ENCODE results near the gene NEMP2.
A peak's percentile ranks its signal among the peaks of the same experiment; 100 is the strongest.

The NEMP2 gene

GRCh38 chr2:190482451-190482850 is 52.1 kb downstream of the NEMP2 start:
- no peak for DNase-seq

GRCh38 chr2:190481339-190481738 is 53.2 kb downstream of the NEMP2 start:
- POLR2A ChIA-PET: no interaction called here
- H3K27me3 ChIP-seq (replicated peaks in 2 of 5; ENCODE audit: control insufficient read depth in 4 of 5, insufficient read depth in 5 of 5, low read length in 4 of 5): no peaks in the 10 kb centered on the region
- H3K4me1 ChIP-seq (ENCODE audit: control extremely low read depth in 1 of 4, control insufficient read depth in 4 of 4, insufficient read depth in 4 of 4, low read length in 3 of 4): no peaks in the 10 kb centered on the region
- no peaks in the 10 kb centered on the region for H3K9me3 ChIP-seq (ENCODE audit: control extremely low read depth in 1 of 5, control insufficient read depth in 4 of 5, insufficient read depth in 2 of 5, low read depth in 1 of 5, low read length in 4 of 5)
- CTCF ChIA-PET: interaction anchor here (0.7 to 2.2 kb wide), 7 partner anchors 9 to 101 kb away, joined by 3 to 6 read pairs (median 5); no protein-coding TSS in a partner anchor
- no peak for DNase-seq
- H3K36me3 ChIP-seq (ENCODE audit: control insufficient read depth in 4 of 4, insufficient read depth in 4 of 4, low read length in 3 of 4): peaks cover 5 to 13% (median 7%) of the 10 kb centered on the region in 4 experiments
- no peak overlapping the region for H3K27ac ChIP-seq (ENCODE audit: insufficient read depth in 1 of 2, low read depth in 1 of 2, low read length in 2 of 2, poor library complexity in 1 of 2, severe bottlenecking in 2 of 2)
- WGBS (ENCODE audit: insufficient coverage): 100% methylated on average over 1 of the region's 2 CpGs
- no peak overlapping the region for H3K4me3 ChIP-seq (ENCODE audit: control insufficient read depth in 1 of 7, extremely low read depth in 1 of 7, insufficient read depth in 4 of 7, low read depth in 2 of 7, low read length in 6 of 7)

More at GRCh38 chr2:190482451-190482850, 52.1 kb downstream of the NEMP2 start:
- CTCF ChIA-PET: interaction anchor here (0.6 to 1.2 kb wide), 2 partner anchors 89 to 401 kb away, joined by 3 read pairs; no protein-coding TSS in a partner anchor
- POLR2A ChIA-PET: no interaction called here
- H3K9me3 ChIP-seq (ENCODE audit: control extremely low read depth in 1 of 5, control insufficient read depth in 4 of 5, insufficient read depth in 2 of 5, low read depth in 1 of 5, low read length in 4 of 5): no peaks in the 10 kb centered on the region
- no peak overlapping the region for H3K27ac ChIP-seq (ENCODE audit: insufficient read depth in 1 of 2, low read depth in 1 of 2, low read length in 2 of 2, poor library complexity in 1 of 2, severe bottlenecking in 2 of 2)
- no peak overlapping the region for H3K4me3 ChIP-seq (ENCODE audit: control insufficient read depth in 1 of 7, extremely low read depth in 1 of 7, insufficient read depth in 4 of 7, low read depth in 2 of 7, low read length in 6 of 7)
- H3K27me3 ChIP-seq (replicated peaks in 2 of 5; ENCODE audit: control insufficient read depth in 4 of 5, insufficient read depth in 5 of 5, low read length in 4 of 5): no peaks in the 10 kb centered on the region
- no peaks in the 10 kb centered on the region for H3K4me1 ChIP-seq (ENCODE audit: control extremely low read depth in 1 of 4, control insufficient read depth in 4 of 4, insufficient read depth in 4 of 4, low read length in 3 of 4)
- H3K36me3 ChIP-seq (ENCODE audit: control insufficient read depth in 4 of 4, insufficient read depth in 4 of 4, low read length in 3 of 4): peaks cover 5 to 16% (median 7%) of the 10 kb centered on the region in 4 experiments

- ChIA-PET POLR2A (no interaction called here), CTCF (interaction anchor here (1.6 kb wide), 1 partner anchor 8 kb away, joined by 4 read pairs; no protein-coding TSS in a partner anchor)
- Histone ChIP-seq H3K36me3 (ENCODE audit: control insufficient read depth in 4 of 4, insufficient read depth in 4 of 4, low read length in 3 of 4) (peaks cover 4 to 10% (median 6%) of the 10 kb centered on the region in 4 experiments), H3K9me3 (ENCODE audit: control extremely low read depth in 1 of 5, control insufficient read depth in 4 of 5, insufficient read depth in 2 of 5, low read depth in 1 of 5, low read length in 4 of 5) (no peaks in the 10 kb centered on the region), H3K27ac (ENCODE audit: insufficient read depth in 1 of 2, low read depth in 1 of 2, low read length in 2 of 2, poor library complexity in 1 of 2, severe bottlenecking in 2 of 2) (no peak overlapping the region), H3K4me1 (ENCODE audit: control extremely low read depth in 1 of 4, control insufficient read depth in 4 of 4, insufficient read depth in 4 of 4, low read length in 3 of 4) (no peaks in the 10 kb centered on the region), H3K4me3 (ENCODE audit: control insufficient read depth in 1 of 7, extremely low read depth in 1 of 7, insufficient read depth in 4 of 7, low read depth in 2 of 7, low read length in 6 of 7) (no peak overlapping the region), H3K27me3 (replicated peaks in 2 of 5; ENCODE audit: control insufficient read depth in 4 of 5, insufficient read depth in 5 of 5, low read length in 4 of 5) (no peaks in the 10 kb centered on the region)
- DNase-seq: peak in 1 of 3 donors; percentile 34
- 67% methylated on average over 1 of the region's 3 CpGs for WGBS (ENCODE audit: insufficient coverage)
Measured at GRCh38 chr2:190478572-190479195, 55.8 kb downstream of the NEMP2 start.

GRCh38 chr2:190477661-190478454 is 56.7 kb downstream of the NEMP2 start:
- no peak overlapping the region for H3K4me3 ChIP-seq (ENCODE audit: control insufficient read depth in 1 of 7, extremely low read depth in 1 of 7, insufficient read depth in 4 of 7, low read depth in 2 of 7, low read length in 6 of 7)
- DNase-seq: peak in 2 of 3 donors; percentile 37 to 61
- CTCF ChIA-PET: interaction anchor here (0.8 to 1.6 kb wide), 2 partner anchors 8 to 93 kb away, joined by 4 read pairs; no protein-coding TSS in a partner anchor
- 100% methylated on average over 2 of the region's 4 CpGs for WGBS (ENCODE audit: insufficient coverage)
- H3K27ac ChIP-seq (ENCODE audit: insufficient read depth in 1 of 2, low read depth in 1 of 2, low read length in 2 of 2, poor library complexity in 1 of 2, severe bottlenecking in 2 of 2): no peak overlapping the region
- no peaks in the 10 kb centered on the region for H3K27me3 ChIP-seq (replicated peaks in 2 of 5; ENCODE audit: control insufficient read depth in 4 of 5, insufficient read depth in 5 of 5, low read length in 4 of 5)
- H3K4me1 ChIP-seq (ENCODE audit: control extremely low read depth in 1 of 4, control insufficient read depth in 4 of 4, insufficient read depth in 4 of 4, low read length in 3 of 4): no peaks in the 10 kb centered on the region
- H3K36me3 ChIP-seq (ENCODE audit: control insufficient read depth in 4 of 4, insufficient read depth in 4 of 4, low read length in 3 of 4): peaks cover 4 to 10% (median 6%) of the 10 kb centered on the region in 4 experiments
- no peaks in the 10 kb centered on the region for H3K9me3 ChIP-seq (ENCODE audit: control extremely low read depth in 1 of 5, control insufficient read depth in 4 of 5, insufficient read depth in 2 of 5, low read depth in 1 of 5, low read length in 4 of 5)
- POLR2A ChIA-PET: no interaction called here

- Histone ChIP-seq H3K27ac (ENCODE audit: insufficient read depth in 1 of 2, low read depth in 1 of 2, low read length in 2 of 2, poor library complexity in 1 of 2, severe bottlenecking in 2 of 2) (peak overlapping the region; percentile 95), H3K4me3 (ENCODE audit: control insufficient read depth in 1 of 7, extremely low read depth in 1 of 7, insufficient read depth in 4 of 7, low read depth in 2 of 7, low read length in 6 of 7) (no peak overlapping the region), H3K36me3 (ENCODE audit: control insufficient read depth in 4 of 4, insufficient read depth in 4 of 4, low read length in 3 of 4) (peaks cover 0 to 8% (median 2%) of the 10 kb centered on the region in 4 experiments), H3K27me3 (replicated peaks in 2 of 5; ENCODE audit: control insufficient read depth in 4 of 5, insufficient read depth in 5 of 5, low read length in 4 of 5) (no peaks in the 10 kb centered on the region), H3K4me1 (ENCODE audit: control extremely low read depth in 1 of 4, control insufficient read depth in 4 of 4, insufficient read depth in 4 of 4, low read length in 3 of 4) (peaks cover 12 to 34% (median 30%) of the 10 kb centered on the region in 4 experiments), H3K9me3 (ENCODE audit: control extremely low read depth in 1 of 5, control insufficient read depth in 4 of 5, insufficient read depth in 2 of 5, low read depth in 1 of 5, low read length in 4 of 5) (peaks cover 0 to 3% (median 0%) of the 10 kb centered on the region in 5 experiments)
- ChIA-PET POLR2A (interaction anchor here (0.7 to 1.2 kb wide), 2 partner anchors 63 to 178 kb away, joined by 3 to 7 read pairs; partner anchors contain the start of gene NAB1), CTCF (interaction anchor here (0.8 to 2.2 kb wide), 8 partner anchors 9 to 87 kb away, joined by 3 to 8 read pairs (median 5); no protein-coding TSS in a partner anchor)
- DNase-seq: peak in 2 of 3 donors; percentile 33 to 47
- WGBS (ENCODE audit: insufficient coverage): 57% methylated on average over 1 of the region's 5 CpGs
Measured at GRCh38 chr2:190470256-190470826, 64.2 kb downstream of the NEMP2 start.

- no peaks in the 10 kb centered on the region for H3K27me3 ChIP-seq (replicated peaks in 2 of 5; ENCODE audit: control insufficient read depth in 4 of 5, insufficient read depth in 5 of 5, low read length in 4 of 5)
- peaks cover 0 to 3% (median 0%) of the 10 kb centered on the region in 5 experiments for H3K9me3 ChIP-seq (ENCODE audit: control extremely low read depth in 1 of 5, control insufficient read depth in 4 of 5, insufficient read depth in 2 of 5, low read depth in 1 of 5, low read length in 4 of 5)
- peak overlapping the region; percentile 95 for H3K27ac ChIP-seq (ENCODE audit: insufficient read depth in 1 of 2, low read depth in 1 of 2, low read length in 2 of 2, poor library complexity in 1 of 2, severe bottlenecking in 2 of 2)
- peak overlapping the region in 2 of 7 experiments; percentile 39 to 58 for H3K4me3 ChIP-seq (ENCODE audit: control insufficient read depth in 1 of 7, extremely low read depth in 1 of 7, insufficient read depth in 4 of 7, low read depth in 2 of 7, low read length in 6 of 7)
- peaks cover 0 to 8% (median 2%) of the 10 kb centered on the region in 4 experiments for H3K36me3 ChIP-seq (ENCODE audit: control insufficient read depth in 4 of 4, insufficient read depth in 4 of 4, low read length in 3 of 4)
- CTCF ChIA-PET: interaction anchor here (0.8 to 2.2 kb wide), 8 partner anchors 9 to 86 kb away, joined by 3 to 8 read pairs (median 5); no protein-coding TSS in a partner anchor
- no CpG with 5 or more reads among the region's 2 CpGs for WGBS (ENCODE audit: insufficient coverage)
- peak; percentile 91 to 96 (median 94) for DNase-seq
- peaks cover 12 to 38% (median 34%) of the 10 kb centered on the region in 4 experiments for H3K4me1 ChIP-seq (ENCODE audit: control extremely low read depth in 1 of 4, control insufficient read depth in 4 of 4, insufficient read depth in 4 of 4, low read length in 3 of 4)
- POLR2A ChIA-PET: interaction anchor here (0.7 to 1.2 kb wide), 2 partner anchors 63 to 179 kb away, joined by 3 to 7 read pairs; partner anchors contain the start of gene NAB1
Measured at GRCh38 chr2:190469771-190470170, 64.8 kb downstream of the NEMP2 start.
